Measurements from ENCODE around the gene FLRT2.

GRCh38 chr14:85620947-85621346, 91.0 kb downstream of the FLRT2 start:
- no peak for TF ChIP-seq POLR2A (IDR thresholded peaks at IDR 0.05; ENCODE audit: low read depth, low read length)
- TF ChIP-seq TAF1 (IDR thresholded peaks at IDR 0.05; ENCODE audit: borderline replicate concordance, low read depth, low read length): no peak
- TF ChIP-seq POLR2AphosphoS5 (IDR thresholded peaks at IDR 0.05; ENCODE audit: low read depth, low read length): no peak
